Breast epithelium (tissue), 4 donors: ENCODE data around the gene FOXC1. TPM values are rescaled to one million over a fixed set of nuclear protein-coding genes. Genes with fewer than 3 reads are reported as not detected.
A peak's percentile ranks its signal among the peaks of the same experiment; 100 is the strongest.

Experiments used
- DNase-seq, 2 donors: peaks; one replicate each; pipeline ENCODE4 v3.0.0-alpha.2; 2019; ENCODE audit warnings: low spot score in 2 of 2
- H3K27ac ChIP-seq, 2 donors: fragments of 200-600 bp; sonication (generic) in 1 of 2; one replicate each; pipeline ENCODE4 v1.5.1; 2016 to 2019; ENCODE audit warnings: mild to moderate bottlenecking in 1 of 2
- H3K27me3 ChIP-seq, 2 donors: fragments of 200-600 bp; sonication (generic) in 1 of 2; one replicate each; pipeline versions ENCODE4 v1.5.1 to v1.6.0; 2017 to 2019; ENCODE audit warnings: control low read depth in 1 of 2, mild to moderate bottlenecking in 1 of 2
- H3K36me3 ChIP-seq: fragments of 200-600 bp; one replicate; pipeline ENCODE4 v1.5.1; 2019
- H3K4me1 ChIP-seq, 2 donors: fragments of 200-600 bp; sonication (generic); one replicate each; pipeline ENCODE4 v1.5.1; 2016 to 2019; ENCODE audit warnings: control low read depth in 1 of 2
- H3K4me3 ChIP-seq, 3 donors: fragments of 200-600 bp; sonication (generic); 1 replicate in 2 of 3; 2 replicates in 1 of 3; pipeline ENCODE4 v1.5.1; 2016 to 2019; ENCODE audit warnings: mild to moderate bottlenecking in 3 of 3, moderate library complexity in 2 of 3
- H3K9me3 ChIP-seq, 2 donors: fragments of 200-600 bp; sonication (generic) in 1 of 2; one replicate each; pipeline ENCODE4 v1.5.1; 2016 to 2019; ENCODE audit warnings: control low read depth in 1 of 2
- POLR2A ChIP-seq: fragments of 450-650 bp; IDR thresholded peaks from one replicate; pipeline ENCODE4 v1.6.1; 2016; ENCODE audit warnings: antibody characterized with exemption, mild to moderate bottlenecking, moderate library complexity
- POLR2AphosphoS5 ChIP-seq, 3 donors: sonication (generic); formaldehyde crosslinking; IDR thresholded peaks; one replicate each; pipeline ENCODE4 v1.6.1; 2017; ENCODE audit warnings: antibody characterized with exemption in 3 of 3
- intact Hi-C: fragments of 100-400 bp; cut with DNase I; formaldehyde crosslinking; loops from one replicate; pipeline ENCODE4 v1.15.1; 2023; ENCODE audit warnings: low total_unique reads
- total RNA-seq, 3 donors: library from RNA; depleted of rRNA; stranded (reverse); fragments of >200 nt; gene quantifications; one replicate each; pipeline ENCODE4 v1.1.0, GENCODE V29; 2016
- TF ChIP-seq, protein P1 (sequence below), 3 donors: fragments of 450-650 bp; IDR thresholded peaks; one replicate each; pipeline ENCODE4 v1.5.1; 2016 to 2017; ENCODE audit warnings: antibody characterized with exemption in 3 of 3, mild to moderate bottlenecking in 3 of 3, moderate library complexity in 3 of 3

FOXC1 gene
- total RNA-seq, 3 donors from 2014 or later = 3.7 to 13.2 (median 7.5) TPM

DNA sequence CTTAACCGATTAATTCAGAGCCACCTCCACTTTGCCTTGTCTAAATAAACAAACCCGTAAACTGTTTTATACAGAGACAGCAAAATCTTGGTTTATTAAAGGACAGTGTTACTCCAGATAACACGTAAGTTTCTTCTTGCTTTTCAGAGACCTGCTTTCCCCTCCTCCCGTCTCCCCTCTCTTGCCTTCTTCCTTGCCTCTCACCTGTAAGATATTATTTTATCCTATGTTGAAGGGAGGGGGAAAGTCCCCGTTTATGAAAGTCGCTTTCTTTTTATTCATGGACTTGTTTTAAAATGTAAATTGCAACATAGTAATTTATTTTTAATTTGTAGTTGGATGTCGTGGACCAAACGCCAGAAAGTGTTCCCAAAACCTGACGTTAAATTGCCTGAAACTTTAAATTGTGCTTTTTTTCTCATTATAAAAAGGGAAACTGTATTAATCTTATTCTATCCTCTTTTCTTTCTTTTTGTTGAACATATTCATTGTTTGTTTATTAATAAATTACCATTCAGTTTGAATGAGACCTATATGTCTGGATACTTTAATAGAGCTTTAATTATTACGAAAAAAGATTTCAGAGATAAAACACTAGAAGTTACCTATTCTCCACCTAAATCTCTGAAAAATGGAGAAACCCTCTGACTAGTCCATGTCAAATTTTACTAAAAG is 2.7 kb downstream of the FOXC1 start:
- intact Hi-C loops = loop anchor here (10.0 kb wide), 2 partner anchors 152 to 632 kb away; partner anchors contain the start of gene GMDS

DNA sequence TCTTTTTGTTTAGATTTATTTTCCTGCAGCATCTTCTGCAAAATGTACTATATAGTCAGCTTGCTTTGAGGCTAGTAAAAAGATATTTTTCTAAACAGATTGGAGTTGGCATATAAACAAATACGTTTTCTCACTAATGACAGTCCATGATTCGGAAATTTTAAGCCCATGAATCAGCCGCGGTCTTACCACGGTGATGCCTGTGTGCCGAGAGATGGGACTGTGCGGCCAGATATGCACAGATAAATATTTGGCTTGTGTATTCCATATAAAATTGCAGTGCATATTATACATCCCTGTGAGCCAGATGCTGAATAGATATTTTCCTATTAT is 3.2 kb downstream of the FOXC1 start:
- Histone ChIP-seq H3K36me3 (no peaks in the 10 kb centered on the region), H3K4me1 (no peaks in the 10 kb centered on the region), H3K27ac (no peak overlapping the region), H3K27me3 (peaks cover 0 to 8% of the 10 kb centered on the region in 2 donors), H3K4me3 (peak overlapping the region; percentile 68 to 91 (median 72)), H3K9me3 (no peaks in the 10 kb centered on the region)
- DNase-seq = no peak
- intact Hi-C loops = loop anchor here (10.0 kb wide), 2 partner anchors 152 to 632 kb away; partner anchors contain the start of gene GMDS
- TF ChIP-seq POLR2A (no peak), POLR2AphosphoS5 (IDR thresholded peaks at IDR 0.05) (no peak)
- TF ChIP-seq, protein P1, sequence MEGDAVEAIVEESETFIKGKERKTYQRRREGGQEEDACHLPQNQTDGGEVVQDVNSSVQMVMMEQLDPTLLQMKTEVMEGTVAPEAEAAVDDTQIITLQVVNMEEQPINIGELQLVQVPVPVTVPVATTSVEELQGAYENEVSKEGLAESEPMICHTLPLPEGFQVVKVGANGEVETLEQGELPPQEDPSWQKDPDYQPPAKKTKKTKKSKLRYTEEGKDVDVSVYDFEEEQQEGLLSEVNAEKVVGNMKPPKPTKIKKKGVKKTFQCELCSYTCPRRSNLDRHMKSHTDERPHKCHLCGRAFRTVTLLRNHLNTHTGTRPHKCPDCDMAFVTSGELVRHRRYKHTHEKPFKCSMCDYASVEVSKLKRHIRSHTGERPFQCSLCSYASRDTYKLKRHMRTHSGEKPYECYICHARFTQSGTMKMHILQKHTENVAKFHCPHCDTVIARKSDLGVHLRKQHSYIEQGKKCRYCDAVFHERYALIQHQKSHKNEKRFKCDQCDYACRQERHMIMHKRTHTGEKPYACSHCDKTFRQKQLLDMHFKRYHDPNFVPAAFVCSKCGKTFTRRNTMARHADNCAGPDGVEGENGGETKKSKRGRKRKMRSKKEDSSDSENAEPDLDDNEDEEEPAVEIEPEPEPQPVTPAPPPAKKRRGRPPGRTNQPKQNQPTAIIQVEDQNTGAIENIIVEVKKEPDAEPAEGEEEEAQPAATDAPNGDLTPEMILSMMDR (IDR thresholded peaks at IDR 0.05) = no peak

More for the DNA sequence above, 2.7 kb downstream of the FOXC1 start:
- DNase-seq = no peak
- Histone ChIP-seq H3K27me3 (peaks cover 0 to 13% of the 10 kb centered on the region in 2 donors), H3K4me3 (peak overlapping the region; percentile 68 to 91 (median 72)), H3K9me3 (no peaks in the 10 kb centered on the region), H3K27ac (peak overlapping the region in 1 of 2 donors; percentile 67), H3K36me3 (no peaks in the 10 kb centered on the region), H3K4me1 (no peaks in the 10 kb centered on the region)
- TF ChIP-seq, protein P1 (IDR thresholded peaks at IDR 0.05) = no peak
- TF ChIP-seq POLR2AphosphoS5 (IDR thresholded peaks at IDR 0.05) (no peak), POLR2A (no peak)

DNA sequence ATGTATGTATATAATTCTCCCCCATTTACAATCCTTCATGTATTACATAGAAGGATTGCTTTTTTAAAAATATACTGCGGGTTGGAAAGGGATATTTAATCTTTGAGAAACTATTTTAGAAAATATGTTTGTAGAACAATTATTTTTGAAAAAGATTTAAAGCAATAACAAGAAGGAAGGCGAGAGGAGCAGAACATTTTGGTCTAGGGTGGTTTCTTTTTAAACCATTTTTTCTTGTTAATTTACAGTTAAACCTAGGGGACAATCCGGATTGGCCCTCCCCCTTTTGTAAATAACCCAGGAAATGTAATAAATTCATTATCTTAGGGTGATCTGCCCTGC is 3.6 kb downstream of the FOXC1 start:
- TF ChIP-seq, protein P1 (IDR thresholded peaks at IDR 0.05) = no peak
- TF ChIP-seq POLR2AphosphoS5 (IDR thresholded peaks at IDR 0.05) = no peak
- TF ChIP-seq POLR2A = no peak
- Histone ChIP-seq H3K9me3 (no peaks in the 10 kb centered on the region), H3K27me3 (peaks cover 0 to 4% of the 10 kb centered on the region in 2 donors), H3K4me1 (no peaks in the 10 kb centered on the region), H3K36me3 (no peaks in the 10 kb centered on the region), H3K4me3 (peak overlapping the region; percentile 68 to 91 (median 72)), H3K27ac (peak overlapping the region; percentile 54 to 56)
- intact Hi-C loops = loop anchor here (10.0 kb wide), 2 partner anchors 151 to 631 kb away; partner anchors contain the start of gene GMDS
- no peak for DNase-seq

DNA sequence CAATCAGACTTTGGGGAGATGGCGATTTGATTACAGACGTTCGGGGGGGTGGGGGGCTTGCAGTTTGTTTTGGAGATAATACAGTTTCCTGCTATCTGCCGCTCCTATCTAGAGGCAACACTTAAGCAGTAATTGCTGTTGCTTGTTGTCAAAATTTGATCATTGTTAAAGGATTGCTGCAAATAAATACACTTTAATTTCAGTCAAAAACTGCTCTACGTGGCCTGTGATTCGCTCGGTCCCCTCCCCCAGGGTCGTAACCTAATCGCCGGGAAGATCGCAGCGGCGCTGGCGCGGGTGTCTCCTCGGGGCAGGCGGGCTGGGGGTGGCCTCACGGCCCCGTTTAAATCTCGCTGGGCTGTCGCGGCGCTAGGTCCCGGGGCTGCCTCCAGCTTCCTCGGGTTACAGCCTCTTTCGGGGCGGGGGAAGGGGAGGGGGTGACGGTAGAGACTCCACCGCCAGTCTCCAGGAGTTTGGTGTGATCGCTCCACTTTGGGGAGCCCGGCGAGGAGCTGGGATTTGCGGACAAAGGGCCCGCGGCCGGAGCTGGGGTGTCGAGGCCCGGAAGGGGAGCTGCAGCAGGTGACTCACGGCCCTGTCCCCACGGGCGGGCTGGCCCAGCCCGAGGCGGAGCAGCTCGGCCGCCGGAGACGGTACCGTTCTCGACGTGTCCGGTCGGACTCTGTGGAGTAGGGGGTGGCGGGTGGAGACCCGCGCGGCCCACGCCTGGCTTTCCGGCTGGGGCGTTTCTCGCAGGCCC is 4.2 kb downstream of the FOXC1 start:
- DNase-seq = no peak
- H3K36me3 ChIP-seq = no peaks in the 10 kb centered on the region
- intact Hi-C loops = loop anchor here (10.0 kb wide), 2 partner anchors 151 to 631 kb away; partner anchors contain the start of gene GMDS
- TF ChIP-seq POLR2AphosphoS5 (IDR thresholded peaks at IDR 0.05) (no peak), POLR2A (no peak)
- TF ChIP-seq, protein P1 (IDR thresholded peaks at IDR 0.05) = no peak
- no peaks in the 10 kb centered on the region for H3K27me3 ChIP-seq
- H3K4me3 ChIP-seq = peak overlapping the region; percentile 68 to 91 (median 72)
- H3K4me1 ChIP-seq = no peaks in the 10 kb centered on the region
- no peaks in the 10 kb centered on the region for H3K9me3 ChIP-seq
- peak overlapping the region; percentile 54 to 56 for H3K27ac ChIP-seq
